NCI-H526 treated with DMSO at 0.1 percent for 48 hours (cell line): ENCODE data around the gene SLC5A5.

ENCODE experiments used
- DNase-seq: peaks from one replicate; lab custom pipeline; 2025; lab: John Stamatoyannopoulos, UW

SLC5A5 gene

GRCh38 chr19:17920527-17920926 lies 48.8 kb downstream of the SLC5A5 start:
- DNase-seq = no peak

- no peak for DNase-seq
Measured at GRCh38 chr19:17922138-17922537, 50.4 kb downstream of the SLC5A5 start.

- DNase-seq = no peak
Measured at GRCh38 chr19:17926044-17926443, 54.3 kb downstream of the SLC5A5 start.

- DNase-seq = no peak
Measured at GRCh38 chr19:17929056-17929455, 57.3 kb downstream of the SLC5A5 start.

- DNase-seq = no peak
Measured at GRCh38 chr19:17931532-17932191, 59.9 kb downstream of the SLC5A5 start.

- peak; percentile 82 for DNase-seq
Measured at GRCh38 chr19:17932485-17933338, 61.0 kb downstream of the SLC5A5 start, which contains the start of gene CCDC124. Gene CCDC124 (plus strand): TSS chr19:17933015. CDS start chr19:17936421, 3,406 bp downstream.

GRCh38 chr19:17933414-17934129 lies 61.8 kb downstream of the SLC5A5 start:
- no peak for DNase-seq

GRCh38 chr19:17936379-17936778 lies 64.6 kb downstream of the SLC5A5 start:
- no peak for DNase-seq

GRCh38 chr19:17937371-17937900 lies 65.7 kb downstream of the SLC5A5 start:
- no peak for DNase-seq

- DNase-seq = no peak
Measured at GRCh38 chr19:17938092-17938845, 66.5 kb downstream of the SLC5A5 start.

GRCh38 chr19:17942181-17942580 lies 70.4 kb downstream of the SLC5A5 start:
- no peak for DNase-seq

- DNase-seq = no peak
Measured at GRCh38 chr19:17942582-17943273, 71.0 kb downstream of the SLC5A5 start.

GRCh38 chr19:17943274-17944221 lies 71.8 kb downstream of the SLC5A5 start:
- DNase-seq = no peak

GRCh38 chr19:17944301-17944700 lies 72.6 kb downstream of the SLC5A5 start:
- no peak for DNase-seq
